Cardiac muscle cell (in vitro differentiated cells and primary cell): ENCODE measurements around the gene CYP4F22. TPM values are rescaled to one million over a fixed set of nuclear protein-coding genes. Genes with fewer than 3 reads are reported as not detected.

ENCODE experiments used
- DNase-seq, 2 donors: peaks; one replicate each; pipeline versions ENCODE4 v3.0.0 to v3.0.0-alpha.2; 2010 to 2017; ENCODE audit warnings: low read depth in 1 of 2, low spot score in 1 of 2
- H3K27ac ChIP-seq: fragments of 200-600 bp; sonication (generic); 2 replicates; pipeline ENCODE4 v1.5.1; 2016
- H3K27me3 ChIP-seq: fragments of 200-600 bp; sonication (generic); 2 replicates; pipeline ENCODE4 v1.6.0; 2016; ENCODE audit warnings: control low read depth
- H3K36me3 ChIP-seq: fragments of 200-600 bp; sonication (generic); 2 replicates; pipeline ENCODE4 v1.5.1; 2016; ENCODE audit warnings: control low read depth
- H3K4me1 ChIP-seq: fragments of 200-600 bp; sonication (generic); 2 replicates; pipeline ENCODE4 v1.8.1; 2017; ENCODE audit warnings: low read depth, mild to moderate bottlenecking, mixed run types
- H3K4me3 ChIP-seq: fragments of 200-600 bp; sonication (generic); 2 replicates; pipeline ENCODE4 v1.5.1; 2016; ENCODE audit warnings: mild to moderate bottlenecking
- H3K9me3 ChIP-seq: fragments of 200-600 bp; sonication (generic); 2 replicates; pipeline ENCODE4 v1.5.1; 2017; ENCODE audit warnings: low read depth, mild to moderate bottlenecking, control low read depth
- polyA plus RNA-seq: library from polyadenylated mRNA; unstranded; fragments of >200 nt; fragmentation: Nextera tagmentation; extraction: Ambion mirVana; gene quantifications from 2 replicates; pipeline ENCODE4 v1.2.1, GENCODE V29; 2016
- total RNA-seq: library from RNA; depleted of rRNA; stranded (reverse); fragments of >200 nt; gene quantifications from 2 replicates; pipeline ENCODE4 v1.2.3, GENCODE V29; 2016
- TF ChIP-seq, protein P1 (sequence below): IDR thresholded peaks from 2 replicates; pipeline ENCODE4 v1.5.1; 2012; ENCODE audit warnings: low read depth, mild to moderate bottlenecking, low read length

CYP4F22 gene
- total and polyA plus RNA-seq, 2 experiments from 2014 or later: not detected

DNA sequence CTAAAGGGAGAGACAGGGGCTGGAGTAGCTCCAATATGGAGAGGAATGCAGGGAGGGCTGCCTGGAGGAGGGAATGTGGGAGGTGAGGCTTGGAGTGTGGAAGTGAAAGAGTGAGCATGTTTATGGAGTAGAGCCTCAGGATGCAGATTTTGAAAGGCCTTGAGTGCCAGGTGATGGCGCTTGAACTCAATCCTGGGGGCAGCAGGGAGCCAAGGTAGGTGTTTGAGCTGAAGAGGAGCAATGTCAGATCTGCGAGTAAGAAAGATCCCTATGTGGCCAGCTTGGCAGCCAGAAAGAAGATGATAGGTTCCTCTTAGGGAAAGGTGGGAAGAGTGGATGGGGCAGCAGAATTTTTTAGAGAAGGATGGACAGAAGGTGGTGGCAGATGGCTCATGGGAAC is 40.3 kb downstream of the CYP4F22 start:
- no peak for DNase-seq
- no peaks in the 10 kb centered on the region for H3K4me1 ChIP-seq
- H3K4me3 ChIP-seq: no peak overlapping the region
- H3K27ac ChIP-seq: no peak overlapping the region
- H3K36me3 ChIP-seq: no peaks in the 10 kb centered on the region
- TF ChIP-seq, protein P1, sequence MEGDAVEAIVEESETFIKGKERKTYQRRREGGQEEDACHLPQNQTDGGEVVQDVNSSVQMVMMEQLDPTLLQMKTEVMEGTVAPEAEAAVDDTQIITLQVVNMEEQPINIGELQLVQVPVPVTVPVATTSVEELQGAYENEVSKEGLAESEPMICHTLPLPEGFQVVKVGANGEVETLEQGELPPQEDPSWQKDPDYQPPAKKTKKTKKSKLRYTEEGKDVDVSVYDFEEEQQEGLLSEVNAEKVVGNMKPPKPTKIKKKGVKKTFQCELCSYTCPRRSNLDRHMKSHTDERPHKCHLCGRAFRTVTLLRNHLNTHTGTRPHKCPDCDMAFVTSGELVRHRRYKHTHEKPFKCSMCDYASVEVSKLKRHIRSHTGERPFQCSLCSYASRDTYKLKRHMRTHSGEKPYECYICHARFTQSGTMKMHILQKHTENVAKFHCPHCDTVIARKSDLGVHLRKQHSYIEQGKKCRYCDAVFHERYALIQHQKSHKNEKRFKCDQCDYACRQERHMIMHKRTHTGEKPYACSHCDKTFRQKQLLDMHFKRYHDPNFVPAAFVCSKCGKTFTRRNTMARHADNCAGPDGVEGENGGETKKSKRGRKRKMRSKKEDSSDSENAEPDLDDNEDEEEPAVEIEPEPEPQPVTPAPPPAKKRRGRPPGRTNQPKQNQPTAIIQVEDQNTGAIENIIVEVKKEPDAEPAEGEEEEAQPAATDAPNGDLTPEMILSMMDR: no peak
- no peaks in the 10 kb centered on the region for H3K9me3 ChIP-seq
- H3K27me3 ChIP-seq: no peaks in the 10 kb centered on the region

DNA sequence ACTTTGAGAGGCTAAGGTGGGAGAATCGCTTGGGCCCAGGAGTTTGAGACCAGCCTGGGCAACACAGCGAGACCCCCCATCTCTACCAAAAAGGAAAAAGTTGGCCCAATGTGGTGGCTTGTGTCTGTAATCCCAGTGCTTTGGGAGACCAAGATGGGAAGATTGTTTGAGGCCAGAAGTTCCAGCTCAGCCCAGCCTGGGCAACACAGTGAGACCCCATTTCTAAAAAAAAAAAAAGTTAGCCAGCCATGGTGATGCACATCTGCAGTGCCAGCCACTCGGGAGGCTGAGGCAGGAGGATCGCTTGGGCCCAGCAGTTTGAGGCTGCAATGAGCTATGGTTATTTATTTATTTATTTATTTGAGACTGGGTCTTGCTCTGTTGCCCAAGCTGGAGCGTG is 41.3 kb downstream of the CYP4F22 start:
- Histone ChIP-seq H3K4me1 (no peaks in the 10 kb centered on the region), H3K4me3 (no peak overlapping the region), H3K9me3 (no peaks in the 10 kb centered on the region), H3K27me3 (no peaks in the 10 kb centered on the region), H3K36me3 (no peaks in the 10 kb centered on the region), H3K27ac (no peak overlapping the region)
- no peak for DNase-seq
- TF ChIP-seq, protein P1: no peak

DNA sequence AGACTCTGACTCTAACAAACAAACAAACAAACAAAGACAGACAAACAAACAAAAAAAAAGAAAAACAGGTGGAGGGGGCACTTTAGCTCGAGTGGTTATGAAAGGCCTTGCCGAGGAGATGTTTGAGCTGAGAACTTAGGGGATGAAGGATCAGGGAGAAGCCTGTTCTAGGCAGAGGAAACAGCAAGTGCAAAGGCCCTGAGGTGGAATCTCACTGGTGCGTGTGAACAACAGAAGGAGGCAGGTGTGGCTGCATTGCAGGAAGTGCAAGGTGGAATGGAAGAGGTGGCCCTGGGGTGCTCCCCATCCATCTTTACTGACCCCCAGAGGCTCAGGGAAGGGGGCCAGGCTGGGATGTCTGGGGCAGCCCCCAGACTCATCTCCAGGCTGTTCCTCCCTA is 41.9 kb downstream of the CYP4F22 start:
- Histone ChIP-seq H3K36me3 (no peaks in the 10 kb centered on the region), H3K4me3 (no peak overlapping the region), H3K9me3 (no peaks in the 10 kb centered on the region), H3K27ac (no peak overlapping the region), H3K4me1 (no peaks in the 10 kb centered on the region), H3K27me3 (no peaks in the 10 kb centered on the region)
- DNase-seq: no peak
- TF ChIP-seq, protein P1: no peak

DNA sequence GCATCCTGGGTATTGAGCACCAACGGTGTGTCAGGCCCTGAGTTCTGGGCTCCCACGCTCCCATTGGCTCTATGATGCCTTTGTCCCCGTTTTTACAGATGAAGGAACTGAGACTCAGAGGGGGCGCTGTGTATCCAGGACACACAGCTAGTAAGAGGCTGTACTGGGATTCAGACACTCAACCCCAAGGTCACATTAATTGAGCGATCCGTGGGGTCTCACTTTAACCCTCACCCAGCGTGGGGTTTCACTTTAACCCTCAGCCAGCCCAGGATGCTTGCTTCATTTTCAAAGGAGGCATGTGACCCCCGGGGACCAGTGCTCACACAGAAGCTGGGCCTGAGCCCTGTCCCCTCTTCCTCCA is 42.6 kb downstream of the CYP4F22 start:
- H3K4me1 ChIP-seq: no peaks in the 10 kb centered on the region
- H3K27me3 ChIP-seq: no peaks in the 10 kb centered on the region
- H3K9me3 ChIP-seq: no peaks in the 10 kb centered on the region
- TF ChIP-seq, protein P1: peak; percentile 23
- no peaks in the 10 kb centered on the region for H3K36me3 ChIP-seq
- peak in 1 of 2 donors; percentile 5 for DNase-seq
- H3K27ac ChIP-seq: no peak overlapping the region
- no peak overlapping the region for H3K4me3 ChIP-seq

DNA sequence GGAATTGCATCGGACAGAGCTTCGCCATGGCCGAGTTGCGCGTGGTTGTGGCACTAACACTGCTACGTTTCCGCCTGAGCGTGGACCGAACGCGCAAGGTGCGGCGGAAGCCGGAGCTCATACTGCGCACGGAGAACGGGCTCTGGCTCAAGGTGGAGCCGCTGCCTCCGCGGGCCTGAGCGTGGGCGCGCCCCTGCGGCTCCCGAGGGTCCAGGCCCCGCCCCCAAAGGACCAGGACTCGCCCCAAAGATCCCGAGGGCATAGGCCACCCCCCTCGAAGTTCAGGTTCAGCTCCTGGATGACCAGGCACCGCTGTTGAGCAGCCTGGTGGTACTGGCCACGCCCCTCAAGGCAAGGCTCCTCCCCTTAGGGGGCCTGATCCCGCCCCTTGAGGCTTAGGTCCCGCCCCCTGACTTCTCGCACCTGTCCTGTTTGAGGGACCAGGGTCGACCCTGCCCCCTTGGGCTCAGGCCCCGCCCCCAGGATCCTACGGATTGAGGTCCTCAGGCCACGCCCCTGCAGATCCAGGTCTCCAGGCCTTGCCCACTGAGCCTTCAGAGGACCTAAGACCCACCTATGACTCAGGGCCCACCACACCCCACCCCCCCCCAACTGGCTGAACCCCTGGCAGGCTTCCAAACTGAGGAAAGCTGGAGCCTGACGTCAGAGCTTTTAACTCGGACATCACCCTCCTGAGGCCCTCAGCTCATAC is 43.1 kb downstream of the CYP4F22 start:
- no peaks in the 10 kb centered on the region for H3K4me1 ChIP-seq
- no peaks in the 10 kb centered on the region for H3K9me3 ChIP-seq
- no peak overlapping the region for H3K27ac ChIP-seq
- H3K4me3 ChIP-seq: no peak overlapping the region
- DNase-seq: peak in 1 of 2 donors; percentile 27
- H3K27me3 ChIP-seq: no peaks in the 10 kb centered on the region
- H3K36me3 ChIP-seq: no peaks in the 10 kb centered on the region
- TF ChIP-seq, protein P1: no peak
